Mononuclear cell (primary cell): ENCODE results near the gene TIMD4. TPM values are rescaled to one million over a fixed set of nuclear protein-coding genes. Genes with fewer than 3 reads are reported as not detected.
"Not testable (repeated sequence)": the region's sequence is repeated elsewhere in the genome, so short reads cannot be mapped to it uniquely, and the experiment has no call there.

Source experiments
- H3K27me3 ChIP-seq: 2 replicates; pipeline ENCODE4 v1.6.0; 2011; ENCODE audit warnings: low read length, control low read depth; ENCODE audit not compliant: insufficient read depth
- H3K4me1 ChIP-seq: 2 replicates; pipeline ENCODE4 v1.5.1; 2011; ENCODE audit warnings: mild to moderate bottlenecking, low read length, control low read depth; ENCODE audit not compliant: insufficient read depth
- H3K4me3 ChIP-seq: 2 replicates; pipeline ENCODE4 v1.5.1; 2011; ENCODE audit warnings: mild to moderate bottlenecking, low read length, moderate library complexity
- H3K9me3 ChIP-seq: 2 replicates; pipeline ENCODE4 v1.5.1; 2011; ENCODE audit warnings: low read depth, mild to moderate bottlenecking, control low read depth, low read length
- total RNA-seq: library from RNA; depleted of rRNA; stranded (reverse); fragments of >200 nt; gene quantifications from one replicate; pipeline ENCODE4 v1.2.3, GENCODE V29; 2012

Gene TIMD4
- total RNA-seq, result 3.3 TPM

DNA sequence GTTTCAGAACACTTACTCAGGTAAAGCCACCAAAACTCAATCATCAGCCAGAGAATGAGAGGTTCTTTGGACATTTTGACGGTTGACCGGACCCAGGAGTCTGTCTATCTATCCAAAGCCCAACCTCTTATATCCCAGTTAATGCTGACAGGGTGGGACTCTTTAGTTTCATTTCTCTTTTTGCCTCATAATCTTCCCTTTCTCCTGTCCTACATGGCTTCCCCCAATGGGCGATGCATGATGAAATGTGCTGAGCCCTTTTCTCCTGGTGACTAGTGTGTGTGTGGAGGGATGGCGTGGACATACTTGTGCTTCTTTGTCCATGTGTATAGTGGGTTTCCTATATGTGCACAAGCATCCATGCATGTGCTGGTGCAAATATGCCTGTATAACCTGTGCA, at the start of gene TIMD4:
Gene TIMD4 (minus strand): TSS at position 102 of the 400 bp plus-strand sequence. CDS start 28 bp downstream, at position 74.
- no peaks in the 10 kb centered on the region for H3K9me3 ChIP-seq
- no peaks in the 10 kb centered on the region for H3K4me1 ChIP-seq
- H3K4me3 ChIP-seq, result no peak within 1 kb of the TSS
- H3K27me3 ChIP-seq, result no peaks in the 10 kb centered on the region

GRCh38 chr5:157006262-157006661, 43.2 kb upstream of the TIMD4 start:
- H3K27me3 ChIP-seq, result no peaks in the 10 kb centered on the region
- no peak overlapping the region for H3K4me3 ChIP-seq
- no peaks in the 10 kb centered on the region for H3K4me1 ChIP-seq
- H3K9me3 ChIP-seq, result no peaks in the 10 kb centered on the region

GRCh38 chr5:157004893-157005551, 42.0 kb upstream of the TIMD4 start:
- Histone ChIP-seq H3K4me3 (no peak overlapping the region), H3K27me3 (no peaks in the 10 kb centered on the region), H3K4me1 (no peaks in the 10 kb centered on the region), H3K9me3 (no peaks in the 10 kb centered on the region)

DNA sequence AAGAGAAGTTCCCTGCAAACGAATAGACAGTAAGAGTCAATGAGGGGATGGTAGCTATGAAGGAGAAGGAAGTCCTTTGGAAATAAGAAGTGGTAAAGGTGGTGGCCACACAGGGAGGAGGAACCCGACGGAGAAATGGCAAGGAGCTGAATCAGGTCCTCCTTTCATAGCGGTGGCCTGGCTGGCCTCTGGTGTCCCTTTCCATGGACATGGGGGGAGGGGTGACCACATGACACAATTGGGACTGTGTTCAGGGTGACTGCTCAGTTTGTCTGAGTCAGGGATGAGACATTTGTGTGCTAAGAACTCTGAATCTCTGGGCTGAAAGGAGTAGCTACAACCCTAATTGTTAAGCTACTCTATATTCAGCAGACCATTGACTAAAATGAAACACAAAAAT, 28.7 kb upstream of the TIMD4 start:
- Histone ChIP-seq H3K4me3 (no peak overlapping the region), H3K27me3 (no peaks in the 10 kb centered on the region), H3K9me3 (no peaks in the 10 kb centered on the region), H3K4me1 (no peaks in the 10 kb centered on the region)

DNA sequence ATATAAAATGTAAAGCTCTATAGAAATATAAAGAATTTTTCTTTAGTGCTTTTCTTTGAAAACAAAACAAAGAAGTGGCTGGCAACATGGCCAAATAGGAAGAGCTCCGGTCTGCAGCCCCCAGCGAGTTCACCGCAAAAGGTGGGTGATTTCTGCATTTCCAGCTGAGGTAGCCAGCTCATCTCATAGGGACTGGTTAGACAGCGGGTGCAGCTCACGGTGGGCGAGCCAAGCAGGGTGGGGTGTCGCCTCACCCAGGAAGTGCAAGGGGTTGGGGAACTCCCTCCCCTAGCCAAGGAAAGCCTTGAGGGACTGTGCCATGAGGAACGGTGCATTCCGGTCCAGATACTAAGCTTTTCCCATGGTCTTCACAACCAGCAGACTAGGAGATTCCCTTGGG, 21.0 kb upstream of the TIMD4 start:
- no peaks in the 10 kb centered on the region for H3K9me3 ChIP-seq
- peaks cover 9% of the 10 kb centered on the region for H3K4me1 ChIP-seq
- no peaks in the 10 kb centered on the region for H3K27me3 ChIP-seq
- H3K4me3 ChIP-seq, result no peak overlapping the region

GRCh38 chr5:156981481-156981880, 18.5 kb upstream of the TIMD4 start:
- Histone ChIP-seq H3K4me1 (peaks cover 9% of the 10 kb centered on the region), H3K4me3 (no peak overlapping the region), H3K27me3 (no peaks in the 10 kb centered on the region), H3K9me3 (no peaks in the 10 kb centered on the region)

DNA sequence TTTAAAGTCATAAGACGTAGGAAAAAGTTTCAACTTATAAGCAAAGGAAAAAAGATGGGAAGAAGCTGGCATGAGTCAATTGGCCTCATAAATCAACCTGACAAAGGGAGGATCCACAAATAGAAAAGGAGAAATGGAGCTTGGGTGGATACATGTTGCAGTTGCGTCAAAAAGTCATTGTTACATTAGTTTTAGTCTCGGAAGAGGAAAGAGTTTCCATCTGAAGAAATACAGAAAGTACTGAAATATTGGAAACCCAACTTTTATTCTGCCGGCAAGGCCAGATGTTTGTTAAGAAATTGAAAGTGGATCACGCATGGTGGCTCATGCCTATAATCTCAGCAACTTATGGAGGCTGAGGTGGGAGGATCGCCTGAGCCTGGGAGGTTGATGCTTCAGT, 11.3 kb upstream of the TIMD4 start:
- no peaks in the 10 kb centered on the region for H3K9me3 ChIP-seq
- H3K4me1 ChIP-seq, result no peaks in the 10 kb centered on the region
- no peak overlapping the region for H3K4me3 ChIP-seq
- no peaks in the 10 kb centered on the region for H3K27me3 ChIP-seq

GRCh38 chr5:156971848-156972525, 9.0 kb upstream of the TIMD4 start:
- Histone ChIP-seq H3K9me3 (no peaks in the 10 kb centered on the region), H3K27me3 (no peaks in the 10 kb centered on the region)

GRCh38 chr5:156971415-156971814, 8.4 kb upstream of the TIMD4 start:
- no peaks in the 10 kb centered on the region for H3K9me3 ChIP-seq
- H3K27me3 ChIP-seq, result no peaks in the 10 kb centered on the region
- H3K4me3 ChIP-seq, result no peak overlapping the region
- H3K4me1 ChIP-seq, result no peaks in the 10 kb centered on the region

More at GRCh38 chr5:156971848-156972525, 9.0 kb upstream of the TIMD4 start:
- no peaks in the 10 kb centered on the region for H3K4me1 ChIP-seq
- no peak overlapping the region for H3K4me3 ChIP-seq

- H3K9me3 ChIP-seq, H3K4me3 ChIP-seq, H3K4me1 ChIP-seq, H3K27me3 ChIP-seq: not testable (repeated sequence)
These were observed 4.4 kb upstream of the TIMD4 start for GRCh38 chr5:156967386-156967785.

DNA sequence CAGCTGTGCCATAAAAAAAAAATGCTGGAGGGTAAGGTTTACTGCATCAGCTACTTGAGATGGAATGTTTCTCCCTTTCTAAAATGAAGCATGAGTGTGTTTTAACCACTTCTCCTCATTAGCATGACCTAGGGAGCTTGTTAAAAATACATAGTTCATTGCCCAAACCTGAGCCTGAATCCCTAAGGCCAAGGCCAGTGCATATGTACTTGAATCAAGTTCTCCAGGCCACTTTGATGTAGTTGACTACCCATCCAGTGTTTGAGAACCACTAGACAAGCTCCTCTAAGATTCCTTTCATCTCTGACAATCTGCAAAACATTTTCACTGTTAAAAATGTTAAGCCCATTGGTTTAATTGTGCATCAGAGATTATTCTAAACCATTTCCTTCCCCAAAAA, 6.7 kb downstream of the TIMD4 start:
- H3K4me3 ChIP-seq, result no peak overlapping the region
- no peaks in the 10 kb centered on the region for H3K9me3 ChIP-seq
- no peaks in the 10 kb centered on the region for H3K4me1 ChIP-seq
- H3K27me3 ChIP-seq, result no peaks in the 10 kb centered on the region

DNA sequence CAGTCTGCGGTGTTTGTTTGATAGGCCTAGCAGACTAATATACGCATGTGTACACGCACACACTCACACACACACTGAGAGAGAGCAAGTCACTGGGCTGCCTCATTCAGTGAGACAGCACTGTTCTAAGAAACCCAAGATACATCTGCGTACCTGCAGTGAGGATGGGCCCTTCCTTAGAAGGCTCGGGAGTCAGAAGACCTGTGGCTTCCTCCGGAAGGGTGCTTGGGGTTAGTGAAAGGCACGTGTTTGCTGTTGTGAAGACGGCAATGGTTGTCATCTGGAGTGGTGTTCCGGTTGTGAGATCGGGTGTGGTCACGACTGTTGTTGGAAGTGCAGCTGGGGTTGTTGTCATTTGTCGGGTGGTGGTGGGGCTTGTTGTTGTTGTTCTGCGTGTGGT, 11.7 kb downstream of the TIMD4 start:
- Histone ChIP-seq H3K9me3 (no peaks in the 10 kb centered on the region), H3K4me1 (no peaks in the 10 kb centered on the region), H3K27me3 (no peaks in the 10 kb centered on the region), H3K4me3 (no peak overlapping the region)

DNA sequence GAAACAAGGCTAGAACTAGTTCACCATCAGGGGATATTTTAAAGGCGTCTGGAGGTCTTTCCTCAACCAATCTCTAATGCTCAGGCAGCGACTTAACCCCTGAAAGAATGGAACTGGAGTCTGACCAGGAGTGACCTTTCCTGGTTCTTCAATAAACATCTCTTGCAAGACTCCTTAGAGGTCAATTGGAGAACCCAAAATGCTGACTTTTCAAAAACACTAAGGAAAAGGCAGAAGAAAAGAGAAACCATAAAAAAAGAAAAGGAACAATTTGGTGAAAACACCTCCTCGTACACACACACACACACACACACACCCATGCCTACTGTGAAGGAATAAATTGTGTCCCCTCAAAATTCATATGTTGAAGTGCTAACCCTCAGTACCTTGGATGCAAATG, 12.3 kb downstream of the TIMD4 start:
- Histone ChIP-seq H3K27me3 (no peaks in the 10 kb centered on the region), H3K4me3 (no peak overlapping the region), H3K9me3 (no peaks in the 10 kb centered on the region), H3K4me1 (no peaks in the 10 kb centered on the region)

DNA sequence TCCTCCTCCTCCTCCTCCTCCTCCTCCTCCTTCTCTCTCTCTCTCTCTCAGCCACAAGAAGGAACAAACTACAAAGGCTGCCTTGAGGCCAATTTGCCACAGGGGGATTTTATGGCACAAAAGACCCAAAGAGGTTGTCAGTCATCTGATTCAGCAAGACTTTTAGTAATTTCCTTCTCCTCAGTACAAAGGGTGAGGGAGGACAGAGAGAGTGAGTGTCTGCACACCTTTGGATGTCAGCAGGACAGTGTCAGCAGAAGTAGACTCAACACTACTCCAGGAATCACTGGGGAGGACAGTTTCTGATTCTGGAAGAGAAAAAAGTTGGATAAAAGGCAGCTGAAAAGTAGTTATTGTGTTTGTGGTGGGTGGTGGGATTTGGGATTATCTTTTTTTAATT, 13.6 kb downstream of the TIMD4 start:
- Histone ChIP-seq H3K27me3 (no peaks in the 10 kb centered on the region), H3K4me1 (no peaks in the 10 kb centered on the region), H3K9me3 (no peaks in the 10 kb centered on the region), H3K4me3 (no peak overlapping the region)

DNA sequence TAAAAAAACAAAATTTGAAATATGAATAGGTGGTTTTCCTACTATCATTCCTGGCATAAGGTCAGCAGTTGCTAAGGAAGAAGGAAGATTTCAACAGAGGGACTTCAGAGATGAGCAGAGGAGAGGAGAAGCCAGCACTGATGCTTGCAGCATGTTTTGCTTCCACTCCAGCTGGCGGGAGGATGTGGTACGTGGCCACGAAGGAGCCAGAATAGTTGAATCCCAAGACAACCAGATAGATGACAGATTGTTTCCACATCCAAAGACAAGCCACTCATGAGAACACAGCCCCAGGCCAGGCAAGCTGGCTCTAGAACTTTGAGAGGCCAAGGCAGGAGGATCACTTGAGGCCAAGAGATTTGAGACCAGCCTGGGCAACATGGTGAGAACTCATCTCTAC, 15.1 kb downstream of the TIMD4 start:
- no peaks in the 10 kb centered on the region for H3K27me3 ChIP-seq
- H3K4me1 ChIP-seq, result no peaks in the 10 kb centered on the region
- H3K4me3 ChIP-seq, result no peak overlapping the region
- H3K9me3 ChIP-seq, result no peaks in the 10 kb centered on the region

DNA sequence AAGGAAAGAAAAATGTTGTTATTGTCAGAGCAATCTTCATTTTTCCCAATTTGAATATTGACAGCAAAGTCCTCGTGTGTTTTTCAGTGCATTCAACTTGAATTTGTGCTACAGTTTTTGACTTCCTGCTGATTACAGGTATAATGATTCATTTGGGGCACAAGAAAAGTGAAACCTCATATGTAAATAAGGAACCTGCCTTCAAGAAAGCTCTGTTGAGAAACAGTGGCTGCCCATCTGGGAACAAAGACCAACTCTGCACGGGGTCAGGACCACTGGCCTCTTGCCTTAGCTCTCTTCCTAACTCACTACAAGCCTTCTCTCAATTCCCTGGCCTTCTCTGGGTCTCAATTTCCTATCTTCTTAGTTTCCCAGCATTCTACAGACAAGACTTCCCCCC, 21.0 kb downstream of the TIMD4 start:
- H3K9me3 ChIP-seq, result no peaks in the 10 kb centered on the region
- H3K27me3 ChIP-seq, result no peaks in the 10 kb centered on the region
- H3K4me1 ChIP-seq, result no peaks in the 10 kb centered on the region
- no peak overlapping the region for H3K4me3 ChIP-seq
